HG03095 (cell line): Measurements from ENCODE around the gene PCP2.

Experiments
- ATAC-seq: cut with Tn5 transposase; IDR thresholded peaks from one replicate; pipeline ENCODE4 v1.9.1; 2021; ENCODE audit warnings: moderate library complexity; ENCODE audit not compliant: unreplicated experiment

PCP2 gene

GRCh38 chr19:7640803-7641202 is 7.3 kb upstream of the PCP2 start:
- ATAC-seq: no peak

GRCh38 chr19:7639863-7640348 is 6.4 kb upstream of the PCP2 start:
- ATAC-seq: no peak

GRCh38 chr19:7638802-7639465 is 5.4 kb upstream of the PCP2 start:
- ATAC-seq: no peak

GRCh38 chr19:7637374-7638256 is 4.1 kb upstream of the PCP2 start:
- ATAC-seq: no peak

GRCh38 chr19:7636691-7637373 is 3.3 kb upstream of the PCP2 start, which contains the start of gene STXBP2:
Gene STXBP2, plus strand, starts transcription at chr19:7637110. Its CDS starts 40 bp downstream, at chr19:7637150.
- ATAC-seq: peak; percentile 56

- ATAC-seq: no peak
Observed at GRCh38 chr19:7636317-7636690, 2.8 kb upstream of the PCP2 start.

GRCh38 chr19:7635670-7636069 is 2.2 kb upstream of the PCP2 start:
- no peak for ATAC-seq

GRCh38 chr19:7632340-7633203 is 947 bp downstream of the PCP2 start:
- no peak for ATAC-seq

- ATAC-seq: no peak
Observed at GRCh38 chr19:7631577-7631976, 1.9 kb downstream of the PCP2 start.

- ATAC-seq: peak; percentile 75
Observed at GRCh38 chr19:7629347-7630054, 4.0 kb downstream of the PCP2 start, which contains the start of the genes PET100 and XAB2. Gene PET100, plus strand, starts transcription at chr19:7629793. Its CDS starts 41 bp downstream, at chr19:7629834. Gene XAB2, minus strand, starts transcription at chr19:7629545. Its CDS starts 18 bp downstream, at chr19:7629527.

GRCh38 chr19:7628589-7629311 is 4.8 kb downstream of the PCP2 start:
- no peak for ATAC-seq

GRCh38 chr19:7627166-7627565 is 6.4 kb downstream of the PCP2 start:
- no peak for ATAC-seq

- no peak for ATAC-seq
Observed at GRCh38 chr19:7625763-7626372, 7.7 kb downstream of the PCP2 start.

- ATAC-seq: no peak
Observed at GRCh38 chr19:7624810-7625209, 8.7 kb downstream of the PCP2 start.

GRCh38 chr19:7623725-7624603 is 9.6 kb downstream of the PCP2 start:
- ATAC-seq: no peak

GRCh38 chr19:7622933-7623685 is 10.4 kb downstream of the PCP2 start:
- no peak for ATAC-seq
